ENCODE measurements around the gene CLASP1. TPM values are rescaled to one million over a fixed set of nuclear protein-coding genes. Genes with fewer than 3 reads are reported as not detected.

The CLASP1 gene
- total and polyA plus RNA-seq, 2 donors, result 25.4 to 109 TPM

- H3K4me3 ChIP-seq (ENCODE audit: low read depth, low read length), result no peak overlapping the region
- no peak for DNase-seq (ENCODE audit: extremely low spot score)
- peaks cover 2% of the 10 kb centered on the region for H3K36me3 ChIP-seq (ENCODE audit: insufficient read depth)
- H3K4me1 ChIP-seq (ENCODE audit: insufficient read depth), result no peaks in the 10 kb centered on the region
- H3K27ac ChIP-seq (ENCODE audit: low read depth), result no peak overlapping the region
Measured at GRCh38 chr2:121366040-121366439, 283.2 kb downstream of the CLASP1 start.

- WGBS, result 92% methylated on average over 14 of the region's 14 CpGs
- Histone ChIP-seq H3K4me1 (ENCODE audit: insufficient read depth) (no peaks in the 10 kb centered on the region), H3K36me3 (ENCODE audit: insufficient read depth) (peaks cover 2% of the 10 kb centered on the region), H3K4me3 (ENCODE audit: low read depth, low read length) (no peak overlapping the region), H3K27ac (ENCODE audit: low read depth) (no peak overlapping the region)
- DNase-seq (ENCODE audit: extremely low spot score), result no peak
Measured at GRCh38 chr2:121365061-121365460, 284.2 kb downstream of the CLASP1 start.

- Histone ChIP-seq H3K27ac (ENCODE audit: low read depth) (no peak overlapping the region), H3K36me3 (ENCODE audit: insufficient read depth) (peaks cover 2% of the 10 kb centered on the region), H3K4me1 (ENCODE audit: insufficient read depth) (no peaks in the 10 kb centered on the region), H3K4me3 (ENCODE audit: low read depth, low read length) (no peak overlapping the region)
- DNase-seq (ENCODE audit: extremely low spot score), result no peak
- WGBS, result 47% methylated on average over 5 of the region's 5 CpGs
Measured at GRCh38 chr2:121363632-121364420, 285.4 kb downstream of the CLASP1 start.

- Histone ChIP-seq H3K36me3 (ENCODE audit: insufficient read depth) (peaks cover 2% of the 10 kb centered on the region), H3K4me3 (ENCODE audit: low read depth, low read length) (no peak overlapping the region), H3K27ac (ENCODE audit: low read depth) (no peak overlapping the region), H3K4me1 (ENCODE audit: insufficient read depth) (no peaks in the 10 kb centered on the region)
- DNase-seq (ENCODE audit: extremely low spot score), result no peak
- WGBS, result 65% methylated on average over 4 of the region's 4 CpGs
Measured at GRCh38 chr2:121362774-121363173, 286.5 kb downstream of the CLASP1 start.

- Histone ChIP-seq H3K4me1 (ENCODE audit: insufficient read depth) (no peaks in the 10 kb centered on the region), H3K27ac (ENCODE audit: low read depth) (no peak overlapping the region), H3K4me3 (ENCODE audit: low read depth, low read length) (no peak overlapping the region), H3K36me3 (ENCODE audit: insufficient read depth) (no peaks in the 10 kb centered on the region)
- DNase-seq (ENCODE audit: extremely low spot score), result no peak
- 76% methylated on average over 1 of the region's 1 CpG for WGBS
Measured at GRCh38 chr2:121362226-121362625, 287.0 kb downstream of the CLASP1 start.

- Histone ChIP-seq H3K4me3 (ENCODE audit: low read depth, low read length) (no peak overlapping the region), H3K4me1 (ENCODE audit: insufficient read depth) (no peaks in the 10 kb centered on the region), H3K36me3 (ENCODE audit: insufficient read depth) (no peaks in the 10 kb centered on the region), H3K27ac (ENCODE audit: low read depth) (no peak overlapping the region)
- 81% methylated on average over 8 of the region's 8 CpGs for WGBS
- no peak for DNase-seq (ENCODE audit: extremely low spot score)
Measured at GRCh38 chr2:121360566-121361300, 288.5 kb downstream of the CLASP1 start.

GRCh38 chr2:121359716-121360565 is 289.3 kb downstream of the CLASP1 start:
- WGBS, result 90% methylated on average over 9 of the region's 9 CpGs
- H3K4me3 ChIP-seq (ENCODE audit: low read depth, low read length), result no peak overlapping the region
- H3K36me3 ChIP-seq (ENCODE audit: insufficient read depth), result no peaks in the 10 kb centered on the region
- no peak overlapping the region for H3K27ac ChIP-seq (ENCODE audit: low read depth)
- DNase-seq (ENCODE audit: extremely low spot score), result no peak
- no peaks in the 10 kb centered on the region for H3K4me1 ChIP-seq (ENCODE audit: insufficient read depth)

- 95% methylated on average over 1 of the region's 1 CpG for WGBS
- Histone ChIP-seq H3K27ac (ENCODE audit: low read depth) (no peak overlapping the region), H3K4me3 (ENCODE audit: low read depth, low read length) (no peak overlapping the region), H3K36me3 (ENCODE audit: insufficient read depth) (no peaks in the 10 kb centered on the region), H3K4me1 (ENCODE audit: insufficient read depth) (no peaks in the 10 kb centered on the region)
- DNase-seq (ENCODE audit: extremely low spot score), result no peak
Measured at GRCh38 chr2:121359170-121359569, 290.1 kb downstream of the CLASP1 start.

- H3K4me3 ChIP-seq (ENCODE audit: low read depth, low read length), result no peak overlapping the region
- WGBS, result 87% methylated on average over 2 of the region's 2 CpGs
- H3K36me3 ChIP-seq (ENCODE audit: insufficient read depth), result no peaks in the 10 kb centered on the region
- no peak overlapping the region for H3K27ac ChIP-seq (ENCODE audit: low read depth)
- DNase-seq (ENCODE audit: extremely low spot score), result no peak
- H3K4me1 ChIP-seq (ENCODE audit: insufficient read depth), result no peaks in the 10 kb centered on the region
Measured at GRCh38 chr2:121358291-121358690, 291.0 kb downstream of the CLASP1 start.

- H3K36me3 ChIP-seq (ENCODE audit: insufficient read depth), result no peaks in the 10 kb centered on the region
- no peak overlapping the region for H3K4me3 ChIP-seq (ENCODE audit: low read depth, low read length)
- DNase-seq (ENCODE audit: extremely low spot score), result peak; percentile 23
- H3K4me1 ChIP-seq (ENCODE audit: insufficient read depth), result no peaks in the 10 kb centered on the region
- WGBS, result 41% methylated on average over 9 of the region's 9 CpGs
- H3K27ac ChIP-seq (ENCODE audit: low read depth), result no peak overlapping the region
Measured at GRCh38 chr2:121356058-121356640, 293.1 kb downstream of the CLASP1 start.

- Histone ChIP-seq H3K36me3 (ENCODE audit: insufficient read depth) (no peaks in the 10 kb centered on the region), H3K4me3 (ENCODE audit: low read depth, low read length) (no peak overlapping the region), H3K27ac (ENCODE audit: low read depth) (no peak overlapping the region), H3K4me1 (ENCODE audit: insufficient read depth) (no peaks in the 10 kb centered on the region)
- no peak for DNase-seq (ENCODE audit: extremely low spot score)
- 82% methylated on average over 1 of the region's 1 CpG for WGBS
Measured at GRCh38 chr2:121355488-121355887, 293.8 kb downstream of the CLASP1 start.

- Histone ChIP-seq H3K4me3 (ENCODE audit: low read depth, low read length) (no peak overlapping the region), H3K36me3 (ENCODE audit: insufficient read depth) (no peaks in the 10 kb centered on the region), H3K4me1 (ENCODE audit: insufficient read depth) (no peaks in the 10 kb centered on the region), H3K27ac (ENCODE audit: low read depth) (no peak overlapping the region)
- 87% methylated on average over 17 of the region's 17 CpGs for WGBS
- DNase-seq (ENCODE audit: extremely low spot score), result no peak
Measured at GRCh38 chr2:121351521-121352318, 297.5 kb downstream of the CLASP1 start.

GRCh38 chr2:121350890-121351289 is 298.4 kb downstream of the CLASP1 start:
- no peaks in the 10 kb centered on the region for H3K36me3 ChIP-seq (ENCODE audit: insufficient read depth)
- 87% methylated on average over 6 of the region's 6 CpGs for WGBS
- H3K4me3 ChIP-seq (ENCODE audit: low read depth, low read length), result no peak overlapping the region
- H3K4me1 ChIP-seq (ENCODE audit: insufficient read depth), result no peaks in the 10 kb centered on the region
- H3K27ac ChIP-seq (ENCODE audit: low read depth), result no peak overlapping the region
- no peak for DNase-seq (ENCODE audit: extremely low spot score)
